ENCODE measurements around the gene PIGU.

DNA sequence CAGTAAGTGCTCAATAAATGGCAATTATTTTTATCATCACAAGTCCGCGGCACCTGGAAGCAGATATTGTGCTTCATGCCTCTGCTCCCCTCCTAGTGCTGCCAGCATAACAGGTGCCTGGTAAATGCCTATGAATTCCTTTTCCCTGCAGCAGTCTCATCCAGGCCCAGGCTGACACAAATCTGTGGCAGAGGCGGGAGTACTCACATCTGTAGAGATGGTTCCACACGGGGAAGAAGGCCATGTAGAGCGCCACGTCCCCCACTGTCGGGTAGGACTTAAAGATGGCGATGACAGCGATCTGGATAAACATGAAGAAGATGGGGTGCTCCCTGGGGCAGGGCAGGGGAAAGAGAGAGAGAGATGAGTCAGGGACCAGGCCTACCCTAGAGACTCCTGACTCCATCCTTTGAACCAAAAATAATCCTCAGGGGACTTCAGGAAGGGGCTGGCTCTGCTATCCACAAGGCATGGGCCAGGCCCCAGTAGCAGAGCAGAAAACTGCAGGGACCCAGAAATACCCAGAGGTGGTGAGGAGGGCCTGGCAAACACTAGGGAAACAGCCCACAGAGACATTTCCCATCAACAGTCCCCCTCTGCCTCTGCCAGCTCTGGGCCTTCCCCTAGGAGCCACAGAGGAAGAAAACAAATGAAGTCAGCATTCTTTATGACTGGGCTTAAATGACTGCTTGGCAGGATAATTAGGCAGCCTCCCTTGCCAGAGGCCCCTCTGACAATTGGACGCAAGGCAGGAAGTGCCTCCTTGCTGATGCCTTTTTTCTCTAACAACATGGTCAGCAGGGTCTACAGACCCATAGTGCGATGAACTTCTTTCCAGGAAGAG, 95.3 kb downstream of the PIGU start:
- TF ChIP-seq SP1 (IDR thresholded peaks at IDR 0.05) (peak; percentile 40), CTCF (IDR thresholded peaks at IDR 0.05; ENCODE audit: low read depth, low read length, missing input control) (no peak), GABPA (IDR thresholded peaks at IDR 0.05 in 1 of 2, conservative IDR thresholded peaks at IDR 0.05 in 1 of 2) (no peak), EGR1 (IDR thresholded peaks at IDR 0.05; ENCODE audit: low read depth in 2 of 2) (no peak), TAF1 (conservative IDR thresholded peaks at IDR 0.05) (no peak), RAD21 (IDR thresholded peaks at IDR 0.05) (peak; percentile 11 to 16), ATF3 (IDR thresholded peaks at IDR 0.05) (no peak), YY1 (IDR thresholded peaks at IDR 0.05) (no peak)
- TF ChIP-seq, protein P1, sequence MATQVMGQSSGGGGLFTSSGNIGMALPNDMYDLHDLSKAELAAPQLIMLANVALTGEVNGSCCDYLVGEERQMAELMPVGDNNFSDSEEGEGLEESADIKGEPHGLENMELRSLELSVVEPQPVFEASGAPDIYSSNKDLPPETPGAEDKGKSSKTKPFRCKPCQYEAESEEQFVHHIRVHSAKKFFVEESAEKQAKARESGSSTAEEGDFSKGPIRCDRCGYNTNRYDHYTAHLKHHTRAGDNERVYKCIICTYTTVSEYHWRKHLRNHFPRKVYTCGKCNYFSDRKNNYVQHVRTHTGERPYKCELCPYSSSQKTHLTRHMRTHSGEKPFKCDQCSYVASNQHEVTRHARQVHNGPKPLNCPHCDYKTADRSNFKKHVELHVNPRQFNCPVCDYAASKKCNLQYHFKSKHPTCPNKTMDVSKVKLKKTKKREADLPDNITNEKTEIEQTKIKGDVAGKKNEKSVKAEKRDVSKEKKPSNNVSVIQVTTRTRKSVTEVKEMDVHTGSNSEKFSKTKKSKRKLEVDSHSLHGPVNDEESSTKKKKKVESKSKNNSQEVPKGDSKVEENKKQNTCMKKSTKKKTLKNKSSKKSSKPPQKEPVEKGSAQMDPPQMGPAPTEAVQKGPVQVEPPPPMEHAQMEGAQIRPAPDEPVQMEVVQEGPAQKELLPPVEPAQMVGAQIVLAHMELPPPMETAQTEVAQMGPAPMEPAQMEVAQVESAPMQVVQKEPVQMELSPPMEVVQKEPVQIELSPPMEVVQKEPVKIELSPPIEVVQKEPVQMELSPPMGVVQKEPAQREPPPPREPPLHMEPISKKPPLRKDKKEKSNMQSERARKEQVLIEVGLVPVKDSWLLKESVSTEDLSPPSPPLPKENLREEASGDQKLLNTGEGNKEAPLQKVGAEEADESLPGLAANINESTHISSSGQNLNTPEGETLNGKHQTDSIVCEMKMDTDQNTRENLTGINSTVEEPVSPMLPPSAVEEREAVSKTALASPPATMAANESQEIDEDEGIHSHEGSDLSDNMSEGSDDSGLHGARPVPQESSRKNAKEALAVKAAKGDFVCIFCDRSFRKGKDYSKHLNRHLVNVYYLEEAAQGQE (IDR thresholded peaks at IDR 0.05): no peak
- TF ChIP-seq, protein P2, sequence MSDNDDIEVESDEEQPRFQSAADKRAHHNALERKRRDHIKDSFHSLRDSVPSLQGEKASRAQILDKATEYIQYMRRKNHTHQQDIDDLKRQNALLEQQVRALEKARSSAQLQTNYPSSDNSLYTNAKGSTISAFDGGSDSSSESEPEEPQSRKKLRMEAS (IDR thresholded peaks at IDR 0.05): no peak
- TF ChIP-seq, protein P3, sequence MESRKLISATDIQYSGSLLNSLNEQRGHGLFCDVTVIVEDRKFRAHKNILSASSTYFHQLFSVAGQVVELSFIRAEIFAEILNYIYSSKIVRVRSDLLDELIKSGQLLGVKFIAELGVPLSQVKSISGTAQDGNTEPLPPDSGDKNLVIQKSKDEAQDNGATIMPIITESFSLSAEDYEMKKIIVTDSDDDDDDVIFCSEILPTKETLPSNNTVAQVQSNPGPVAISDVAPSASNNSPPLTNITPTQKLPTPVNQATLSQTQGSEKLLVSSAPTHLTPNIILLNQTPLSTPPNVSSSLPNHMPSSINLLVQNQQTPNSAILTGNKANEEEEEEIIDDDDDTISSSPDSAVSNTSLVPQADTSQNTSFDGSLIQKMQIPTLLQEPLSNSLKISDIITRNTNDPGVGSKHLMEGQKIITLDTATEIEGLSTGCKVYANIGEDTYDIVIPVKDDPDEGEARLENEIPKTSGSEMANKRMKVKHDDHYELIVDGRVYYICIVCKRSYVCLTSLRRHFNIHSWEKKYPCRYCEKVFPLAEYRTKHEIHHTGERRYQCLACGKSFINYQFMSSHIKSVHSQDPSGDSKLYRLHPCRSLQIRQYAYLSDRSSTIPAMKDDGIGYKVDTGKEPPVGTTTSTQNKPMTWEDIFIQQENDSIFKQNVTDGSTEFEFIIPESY (IDR thresholded peaks at IDR 0.05): no peak
